Measurements from ENCODE around the gene CHSY3. TPM values are rescaled to one million over a fixed set of nuclear protein-coding genes. Genes with fewer than 3 reads are reported as not detected.

CHSY3 gene
- total RNA-seq, 2 donors from 2014 or later: 0.09 to 2.0 TPM

- Histone ChIP-seq H3K27me3 (replicated peaks; ENCODE audit: insufficient read depth) (no peaks in the 10 kb centered on the region), H3K27ac (no peak overlapping the region), H3K4me1 (replicated peaks) (no peaks in the 10 kb centered on the region), H3K4me3 (no peak overlapping the region), H3K36me3 (no peaks in the 10 kb centered on the region), H3K9me3 (no peaks in the 10 kb centered on the region)
- TF ChIP-seq POLR2A (IDR thresholded peaks at IDR 0.05) (no peak), POLR2AphosphoS5 (IDR thresholded peaks at IDR 0.05) (no peak), CTCF (IDR thresholded peaks at IDR 0.05) (no peak)
- intact Hi-C loops (cut with DNase I): no loop called here
- DNase-seq (ENCODE audit: low spot score): no peak
Observed at GRCh38 chr5:129971714-129972113, 67.4 kb downstream of the CHSY3 start.

GRCh38 chr5:129972465-129973141 lies 68.3 kb downstream of the CHSY3 start:
- H3K36me3 ChIP-seq: no peaks in the 10 kb centered on the region
- no peaks in the 10 kb centered on the region for H3K4me1 ChIP-seq (replicated peaks)
- TF ChIP-seq CTCF (IDR thresholded peaks at IDR 0.05): no peak
- TF ChIP-seq POLR2A (IDR thresholded peaks at IDR 0.05): no peak
- TF ChIP-seq POLR2AphosphoS5 (IDR thresholded peaks at IDR 0.05): no peak
- no peak for DNase-seq (ENCODE audit: low spot score)
- no peak overlapping the region for H3K27ac ChIP-seq
- H3K9me3 ChIP-seq: no peaks in the 10 kb centered on the region
- no peaks in the 10 kb centered on the region for H3K27me3 ChIP-seq (replicated peaks; ENCODE audit: insufficient read depth)
- intact Hi-C loops (cut with DNase I): no loop called here
- H3K4me3 ChIP-seq: no peak overlapping the region

GRCh38 chr5:129973716-129974426 lies 69.6 kb downstream of the CHSY3 start:
- no peak for TF ChIP-seq POLR2A (IDR thresholded peaks at IDR 0.05)
- no peak for TF ChIP-seq POLR2AphosphoS5 (IDR thresholded peaks at IDR 0.05)
- TF ChIP-seq CTCF (IDR thresholded peaks at IDR 0.05): no peak

DNA sequence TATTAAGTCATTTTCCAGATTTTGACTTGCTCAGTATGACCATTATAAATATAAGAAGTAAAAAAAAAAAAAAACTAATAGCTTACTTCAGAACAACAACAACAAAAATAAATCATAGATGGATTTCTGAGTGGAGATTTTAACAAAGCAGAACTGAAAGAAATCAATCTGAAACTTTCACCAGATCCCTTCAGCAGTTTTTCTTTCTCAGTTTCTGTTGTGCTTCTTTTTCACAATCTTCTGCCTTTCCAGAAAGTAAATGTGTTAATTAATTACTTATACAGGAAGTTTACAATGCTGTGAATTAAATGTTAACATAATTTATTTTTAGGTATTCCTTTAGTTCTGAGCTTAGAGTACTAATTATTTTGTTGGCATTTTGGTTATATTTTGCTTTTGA lies 73.5 kb downstream of the CHSY3 start:
- Histone ChIP-seq H3K4me1 (replicated peaks) (no peaks in the 10 kb centered on the region), H3K27me3 (replicated peaks; ENCODE audit: insufficient read depth) (no peaks in the 10 kb centered on the region), H3K36me3 (no peaks in the 10 kb centered on the region), H3K4me3 (no peak overlapping the region), H3K9me3 (no peaks in the 10 kb centered on the region), H3K27ac (no peak overlapping the region)
- DNase-seq (ENCODE audit: low spot score): no peak
- intact Hi-C loops (cut with DNase I): no loop called here
- TF ChIP-seq POLR2A (IDR thresholded peaks at IDR 0.05) (no peak), POLR2AphosphoS5 (IDR thresholded peaks at IDR 0.05) (no peak), CTCF (IDR thresholded peaks at IDR 0.05) (no peak)

More at GRCh38 chr5:129973716-129974426, 69.6 kb downstream of the CHSY3 start:
- 87% methylated on average over 2 of the region's 2 CpGs for WGBS
- H3K9me3 ChIP-seq: no peaks in the 10 kb centered on the region
- no peak for DNase-seq (ENCODE audit: low spot score)
- no peaks in the 10 kb centered on the region for H3K27me3 ChIP-seq (replicated peaks; ENCODE audit: insufficient read depth)
- no peak overlapping the region for H3K4me3 ChIP-seq
- H3K4me1 ChIP-seq (replicated peaks): no peaks in the 10 kb centered on the region
- intact Hi-C loops (cut with DNase I): no loop called here
- H3K36me3 ChIP-seq: no peaks in the 10 kb centered on the region
- no peak overlapping the region for H3K27ac ChIP-seq

GRCh38 chr5:129978270-129978669 lies 74.0 kb downstream of the CHSY3 start:
- WGBS: 92% methylated on average over 1 of the region's 1 CpG
- Histone ChIP-seq H3K27ac (no peak overlapping the region), H3K9me3 (no peaks in the 10 kb centered on the region), H3K36me3 (no peaks in the 10 kb centered on the region), H3K4me3 (no peak overlapping the region), H3K27me3 (replicated peaks; ENCODE audit: insufficient read depth) (no peaks in the 10 kb centered on the region), H3K4me1 (replicated peaks) (no peaks in the 10 kb centered on the region)
- DNase-seq (ENCODE audit: low spot score): no peak
- intact Hi-C loops (cut with DNase I): no loop called here
- no peak for TF ChIP-seq CTCF (IDR thresholded peaks at IDR 0.05)
- TF ChIP-seq POLR2A (IDR thresholded peaks at IDR 0.05): no peak
- no peak for TF ChIP-seq POLR2AphosphoS5 (IDR thresholded peaks at IDR 0.05)
